ENCODE results near the gene CEP112. TPM values are rescaled to one million over a fixed set of nuclear protein-coding genes. Genes with fewer than 3 reads are reported as not detected.

CEP112 gene
- total and polyA plus RNA-seq, 7 donors, result 4.5 to 19.4 (median 9.7) TPM

DNA sequence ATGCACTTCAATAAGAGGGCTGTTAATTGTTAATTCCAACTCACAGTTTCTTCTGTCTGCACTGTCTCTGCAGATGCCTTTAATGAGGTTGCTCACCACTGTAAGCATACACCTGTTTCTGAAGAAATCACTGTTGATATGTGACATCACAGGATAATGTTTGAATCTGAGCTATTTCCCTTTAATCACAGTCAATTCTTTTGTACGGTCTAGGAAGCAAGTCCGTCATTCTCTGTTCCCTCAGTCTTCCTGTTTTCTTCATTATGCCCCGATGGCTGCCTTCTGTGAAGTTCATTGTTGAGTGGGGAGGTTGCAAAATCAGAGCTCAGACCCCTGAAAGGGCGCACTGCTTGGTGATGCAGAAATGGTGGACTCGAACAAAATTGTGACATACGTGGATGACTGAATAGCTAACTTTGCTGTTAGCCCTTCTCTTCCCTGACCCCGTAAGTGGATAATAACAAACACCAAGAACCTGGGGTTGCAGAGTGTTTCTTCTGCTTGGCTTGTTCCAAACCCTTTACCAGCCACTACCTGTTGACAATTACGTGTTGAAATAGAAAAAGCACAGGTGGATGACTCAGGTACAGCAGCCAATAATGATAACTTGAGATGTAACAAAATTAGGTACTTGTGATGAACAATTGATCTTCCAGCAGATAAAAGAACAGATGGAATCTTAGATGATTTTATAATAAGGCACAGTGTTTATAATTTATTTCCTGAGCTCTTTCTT lies 558.6 kb downstream of the CEP112 start:
- no peak for ATAC-seq
- 85 to 88% (median 86%) methylated on average over 8 of the region's 8 CpGs for WGBS, 3 donors

DNA sequence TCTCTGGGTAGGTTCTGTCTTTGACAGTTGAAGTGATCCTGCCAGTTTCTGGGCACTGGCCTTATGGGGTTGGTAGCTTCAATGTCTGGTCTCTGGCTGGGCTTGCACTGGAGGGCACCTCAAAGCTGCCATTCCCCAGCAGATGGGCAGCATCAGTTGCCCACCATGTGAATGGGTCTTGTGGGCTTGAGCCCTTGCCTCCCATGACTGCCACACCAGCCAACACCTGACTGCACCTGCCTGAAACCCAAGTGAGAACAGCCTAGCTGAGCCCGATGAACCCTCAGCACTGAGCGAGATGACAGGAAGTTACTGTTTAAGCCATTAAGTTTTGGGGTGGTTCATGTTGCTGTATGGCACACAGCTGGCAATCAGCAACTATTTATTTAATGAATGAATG lies 561.4 kb downstream of the CEP112 start:
- WGBS, 3 donors, result 89 to 98% (median 90%) methylated on average over 2 of the region's 2 CpGs
- intact Hi-C loops (cut with DNase I), result no loop called here
- no peak for ATAC-seq
- Histone ChIP-seq H3K4me1 (no peaks in the 10 kb centered on the region), H3K9me3 (no peaks in the 10 kb centered on the region), H3K27me3 (ENCODE audit: insufficient read depth in 3 of 3, low read length in 2 of 3) (no peaks in the 10 kb centered on the region), H3K4me3 (no peak overlapping the region), H3K36me3 (ENCODE audit: insufficient read depth in 1 of 2, low read depth in 1 of 2) (no peaks in the 10 kb centered on the region), H3K27ac (no peak overlapping the region)
- TF ChIP-seq CTCF (IDR thresholded peaks at IDR 0.05), result no peak
- DNase-seq, result no peak

More for the DNA sequence above, 558.6 kb downstream of the CEP112 start:
- H3K9me3 ChIP-seq, result no peaks in the 10 kb centered on the region
- H3K4me3 ChIP-seq, result no peak overlapping the region
- no peaks in the 10 kb centered on the region for H3K27me3 ChIP-seq (ENCODE audit: insufficient read depth in 3 of 3, low read length in 2 of 3)
- DNase-seq, result no peak
- intact Hi-C loops (cut with DNase I), result no loop called here
- H3K27ac ChIP-seq, result no peak overlapping the region
- H3K4me1 ChIP-seq, result no peaks in the 10 kb centered on the region
- H3K36me3 ChIP-seq (ENCODE audit: insufficient read depth in 1 of 2, low read depth in 1 of 2), result no peaks in the 10 kb centered on the region
- no peak for TF ChIP-seq CTCF (IDR thresholded peaks at IDR 0.05)

GRCh38 chr17:65629234-65629690 lies 562.7 kb downstream of the CEP112 start:
- TF ChIP-seq CTCF (IDR thresholded peaks at IDR 0.05), result no peak
- H3K36me3 ChIP-seq (ENCODE audit: insufficient read depth in 1 of 2, low read depth in 1 of 2), result no peaks in the 10 kb centered on the region
- H3K4me1 ChIP-seq, result no peaks in the 10 kb centered on the region
- no peak overlapping the region for H3K27ac ChIP-seq
- intact Hi-C loops (cut with DNase I), result no loop called here
- no peaks in the 10 kb centered on the region for H3K27me3 ChIP-seq (ENCODE audit: insufficient read depth in 3 of 3, low read length in 2 of 3)
- WGBS, 3 donors, result 93 to 95% (median 94%) methylated on average over 5 of the region's 5 CpGs
- no peak overlapping the region for H3K4me3 ChIP-seq
- no peaks in the 10 kb centered on the region for H3K9me3 ChIP-seq
- ATAC-seq (no peak), DNase-seq (no peak)

DNA sequence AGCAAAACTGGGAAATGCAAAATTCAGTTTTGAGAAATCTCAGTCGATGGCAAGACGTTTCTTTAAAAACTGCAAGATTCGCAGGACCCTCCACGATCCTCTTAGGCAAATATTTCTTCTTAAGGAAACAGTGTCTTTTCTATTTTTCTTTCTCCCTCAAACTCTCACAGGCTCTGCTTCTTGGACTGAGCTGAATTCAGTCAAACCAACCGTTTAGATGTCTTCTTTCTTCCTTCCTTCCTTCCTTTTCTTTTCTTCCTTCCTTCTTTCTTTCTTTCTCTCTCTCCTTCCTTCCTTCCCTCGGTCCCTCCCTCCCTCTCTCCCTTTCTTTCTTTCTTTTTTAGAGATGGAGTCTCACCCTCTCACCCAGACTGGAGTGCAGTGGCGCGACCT lies 563.3 kb downstream of the CEP112 start:
- WGBS, 3 donors, result 65 to 74% (median 73%) methylated on average over 8 of the region's 8 CpGs
- intact Hi-C loops (cut with DNase I), result no loop called here
- TF ChIP-seq CTCF (IDR thresholded peaks at IDR 0.05), result no peak
- Histone ChIP-seq H3K4me3 (no peak overlapping the region), H3K27me3 (ENCODE audit: insufficient read depth in 3 of 3, low read length in 2 of 3) (no peaks in the 10 kb centered on the region), H3K27ac (no peak overlapping the region), H3K9me3 (no peaks in the 10 kb centered on the region), H3K4me1 (no peaks in the 10 kb centered on the region), H3K36me3 (ENCODE audit: insufficient read depth in 1 of 2, low read depth in 1 of 2) (no peaks in the 10 kb centered on the region)
- ATAC-seq (no peak), DNase-seq (no peak)
